ENCODE data around the gene SLC6A16.

SLC6A16 gene

DNA sequence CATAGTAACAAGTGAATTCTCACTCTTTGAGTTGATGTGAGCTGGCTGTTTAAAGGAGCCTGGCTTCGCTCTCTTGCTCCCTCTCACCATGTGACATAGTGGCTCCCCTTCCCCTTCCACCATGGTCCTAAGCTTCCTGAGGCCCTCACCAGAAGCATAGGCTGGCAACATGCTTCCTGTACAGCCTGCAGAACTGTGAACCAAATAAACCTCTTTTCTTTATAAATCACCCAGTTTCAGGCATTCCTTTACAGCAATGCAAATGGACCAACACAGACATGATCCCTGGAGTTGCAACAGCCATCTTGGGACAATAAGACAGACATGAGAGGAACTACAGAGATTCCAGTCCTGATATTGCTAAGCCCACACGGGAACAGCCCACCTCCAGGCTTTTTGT is 24.6 kb upstream of the SLC6A16 start:
- TF ChIP-seq EZH2 (IDR thresholded peaks at IDR 0.05) (no peak), FOXP2 (optimal IDR thresholded peaks at IDR 0.05; ENCODE audit: control extremely low read depth, extremely low read length, insufficient read depth) (no peak), POLR2AphosphoS5 (IDR thresholded peaks at IDR 0.05; ENCODE audit: borderline replicate concordance, low read depth, low read length) (no peak)
- H3K27ac ChIP-seq, result no peak overlapping the region
- no peak overlapping the region for H3K9ac ChIP-seq (ENCODE audit: insufficient read length)
- H3K9me3 ChIP-seq (ENCODE audit: low read depth, low read length), result no peaks in the 10 kb centered on the region
- DNase-seq (ENCODE audit: low read depth, low spot score), result no peak
- no peak overlapping the region for H3K4me3 ChIP-seq
- H3K36me3 ChIP-seq (ENCODE audit: insufficient read depth, low read length), result peaks cover 90% of the 10 kb centered on the region

GRCh38 chr19:49348305-49349189 is 23.6 kb upstream of the SLC6A16 start:
- no peak for TF ChIP-seq FOXP2 (optimal IDR thresholded peaks at IDR 0.05; ENCODE audit: control extremely low read depth, extremely low read length, insufficient read depth)
- TF ChIP-seq EZH2 (IDR thresholded peaks at IDR 0.05), result no peak
- TF ChIP-seq POLR2AphosphoS5 (IDR thresholded peaks at IDR 0.05; ENCODE audit: borderline replicate concordance, low read depth, low read length), result no peak
- Histone ChIP-seq H3K27ac (no peak overlapping the region), H3K36me3 (ENCODE audit: insufficient read depth, low read length) (peaks cover 92% of the 10 kb centered on the region), H3K4me3 (no peak overlapping the region), H3K9ac (ENCODE audit: insufficient read length) (no peak overlapping the region), H3K9me3 (ENCODE audit: low read depth, low read length) (no peaks in the 10 kb centered on the region)
- no peak for DNase-seq (ENCODE audit: low read depth, low spot score)

GRCh38 chr19:49347835-49348234 is 22.8 kb upstream of the SLC6A16 start:
- no peak for DNase-seq (ENCODE audit: low read depth, low spot score)
- Histone ChIP-seq H3K9ac (ENCODE audit: insufficient read length) (no peak overlapping the region), H3K9me3 (ENCODE audit: low read depth, low read length) (no peaks in the 10 kb centered on the region), H3K36me3 (ENCODE audit: insufficient read depth, low read length) (peaks cover 92% of the 10 kb centered on the region), H3K4me3 (no peak overlapping the region), H3K27ac (no peak overlapping the region)
- TF ChIP-seq EZH2 (IDR thresholded peaks at IDR 0.05) (no peak), POLR2AphosphoS5 (IDR thresholded peaks at IDR 0.05; ENCODE audit: borderline replicate concordance, low read depth, low read length) (no peak), FOXP2 (optimal IDR thresholded peaks at IDR 0.05; ENCODE audit: control extremely low read depth, extremely low read length, insufficient read depth) (no peak)

- no peak for TF ChIP-seq FOXP2 (optimal IDR thresholded peaks at IDR 0.05; ENCODE audit: control extremely low read depth, extremely low read length, insufficient read depth)
- TF ChIP-seq EZH2 (IDR thresholded peaks at IDR 0.05), result no peak
- no peak for TF ChIP-seq POLR2AphosphoS5 (IDR thresholded peaks at IDR 0.05; ENCODE audit: borderline replicate concordance, low read depth, low read length)
- Histone ChIP-seq H3K9me3 (ENCODE audit: low read depth, low read length) (no peaks in the 10 kb centered on the region), H3K36me3 (ENCODE audit: insufficient read depth, low read length) (peaks cover 92% of the 10 kb centered on the region), H3K9ac (ENCODE audit: insufficient read length) (no peak overlapping the region), H3K27ac (no peak overlapping the region), H3K4me3 (no peak overlapping the region)
- no peak for DNase-seq (ENCODE audit: low read depth, low spot score)
Observed at GRCh38 chr19:49347191-49347590, 22.2 kb upstream of the SLC6A16 start.

GRCh38 chr19:49344505-49345423 is 19.8 kb upstream of the SLC6A16 start:
- no peak overlapping the region for H3K27ac ChIP-seq
- H3K9ac ChIP-seq (ENCODE audit: insufficient read length), result no peak overlapping the region
- TF ChIP-seq POLR2AphosphoS5 (IDR thresholded peaks at IDR 0.05; ENCODE audit: borderline replicate concordance, low read depth, low read length) (no peak), EZH2 (IDR thresholded peaks at IDR 0.05) (no peak), FOXP2 (optimal IDR thresholded peaks at IDR 0.05; ENCODE audit: control extremely low read depth, extremely low read length, insufficient read depth) (no peak)
- no peak overlapping the region for H3K4me3 ChIP-seq
- H3K9me3 ChIP-seq (ENCODE audit: low read depth, low read length), result no peaks in the 10 kb centered on the region
- DNase-seq (ENCODE audit: low read depth, low spot score), result no peak
- H3K36me3 ChIP-seq (ENCODE audit: insufficient read depth, low read length), result peaks cover 88% of the 10 kb centered on the region

DNA sequence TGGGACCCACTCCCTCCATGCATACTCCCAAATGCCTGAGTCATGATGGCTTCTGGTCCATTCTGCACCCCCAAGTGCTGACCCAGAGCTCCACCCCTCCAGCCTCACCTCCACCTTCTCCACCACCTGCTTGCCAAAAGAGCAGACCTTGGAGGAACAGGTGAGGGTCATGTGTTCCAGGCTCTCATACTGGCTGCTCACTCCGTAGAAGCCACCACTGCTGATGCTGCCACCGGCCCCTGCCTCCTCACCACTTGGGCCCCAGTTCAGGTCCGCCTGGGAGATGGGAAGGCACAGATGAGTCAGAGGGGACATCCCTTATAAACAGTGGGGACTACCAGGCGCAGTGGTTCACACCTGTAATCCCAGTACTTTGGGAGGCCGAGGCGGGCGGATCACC is 18.1 kb upstream of the SLC6A16 start:
- Histone ChIP-seq H3K27ac (no peak overlapping the region; the same call in 1 of the 2 replicates), H3K4me3 (no peak overlapping the region), H3K36me3 (ENCODE audit: insufficient read depth, low read length) (peaks cover 72% of the 10 kb centered on the region), H3K9me3 (ENCODE audit: low read depth, low read length) (no peaks in the 10 kb centered on the region), H3K9ac (ENCODE audit: insufficient read length) (no peak overlapping the region)
- no peak for DNase-seq (ENCODE audit: low read depth, low spot score)
- TF ChIP-seq FOXP2 (optimal IDR thresholded peaks at IDR 0.05; ENCODE audit: control extremely low read depth, extremely low read length, insufficient read depth), result no peak
- TF ChIP-seq EZH2 (IDR thresholded peaks at IDR 0.05), result no peak
- no peak for TF ChIP-seq POLR2AphosphoS5 (IDR thresholded peaks at IDR 0.05; ENCODE audit: borderline replicate concordance, low read depth, low read length)

GRCh38 chr19:49342291-49342721 is 17.3 kb upstream of the SLC6A16 start:
- H3K4me3 ChIP-seq, result no peak overlapping the region
- H3K27ac ChIP-seq, result peak overlapping the region; percentile 80
- no peaks in the 10 kb centered on the region for H3K9me3 ChIP-seq (ENCODE audit: low read depth, low read length)
- no peak for DNase-seq (ENCODE audit: low read depth, low spot score)
- H3K36me3 ChIP-seq (ENCODE audit: insufficient read depth, low read length), result peaks cover 64% of the 10 kb centered on the region
- TF ChIP-seq POLR2AphosphoS5 (IDR thresholded peaks at IDR 0.05; ENCODE audit: borderline replicate concordance, low read depth, low read length), result no peak
- no peak for TF ChIP-seq EZH2 (IDR thresholded peaks at IDR 0.05)
- TF ChIP-seq FOXP2 (optimal IDR thresholded peaks at IDR 0.05; ENCODE audit: control extremely low read depth, extremely low read length, insufficient read depth), result no peak
- no peak overlapping the region for H3K9ac ChIP-seq (ENCODE audit: insufficient read length)
